KG1 (cell line): Measurements from ENCODE around the gene SLC16A12.
A peak's percentile ranks its signal among the peaks of the same experiment; 100 is the strongest.
"Not testable (repeated sequence)": the region's sequence is repeated elsewhere in the genome, so short reads cannot be mapped to it uniquely, and the experiment has no call there.

Experiments used
- DNase-seq: peaks from one replicate; lab custom pipeline; 2025; lab: John Stamatoyannopoulos, UW

The SLC16A12 gene

GRCh38 chr10:89416465-89416864 is 118.9 kb downstream of the SLC16A12 start:
- no peak for DNase-seq

DNA sequence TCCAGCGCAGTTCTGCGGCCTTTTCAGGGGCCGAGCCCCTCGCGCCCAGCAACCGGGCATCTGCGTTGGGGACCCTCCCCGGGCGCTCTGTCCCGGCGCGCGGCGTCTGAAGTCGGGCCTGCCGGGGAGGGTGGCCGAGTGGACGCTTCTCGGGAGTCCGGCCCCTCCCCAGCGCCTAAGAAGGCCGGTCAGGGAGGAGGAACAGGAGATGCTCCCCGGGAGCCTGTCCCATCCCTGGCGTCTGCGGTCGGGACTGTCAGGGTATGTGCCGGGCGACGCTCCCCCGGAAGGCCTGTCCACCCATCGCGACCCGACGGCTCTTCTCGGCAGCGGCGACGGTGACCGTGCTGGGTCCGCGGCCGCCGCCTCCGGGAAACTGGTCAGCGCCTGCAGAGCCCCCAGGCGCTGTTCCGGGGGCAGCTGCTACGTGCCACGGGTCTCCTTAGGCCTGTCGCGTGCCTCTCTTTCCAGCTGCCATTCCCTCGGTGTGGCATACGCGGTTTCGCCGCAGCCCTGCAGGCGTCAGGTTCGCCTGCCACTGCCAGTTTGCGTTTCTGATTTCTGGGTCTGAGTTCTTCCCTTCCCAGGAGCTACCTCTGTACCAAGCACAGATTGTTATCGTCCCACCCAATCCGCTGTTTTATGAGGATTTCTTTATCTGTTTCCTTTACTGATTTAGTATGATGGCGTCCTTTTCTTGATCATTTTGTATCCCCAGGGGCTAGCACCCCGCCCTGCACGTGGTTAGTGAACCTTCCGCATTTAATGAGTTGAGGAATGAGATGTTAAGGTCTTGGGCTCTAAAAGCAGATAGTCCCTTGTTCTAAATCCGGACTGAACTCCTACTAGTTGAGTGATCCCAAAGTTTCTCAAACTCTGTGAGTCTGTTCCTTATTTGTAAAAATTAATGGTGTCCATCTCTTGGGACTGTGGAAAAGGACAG is 120.2 kb downstream of the SLC16A12 start:
- DNase-seq: no peak

GRCh38 chr10:89414146-89414878 is 121.1 kb downstream of the SLC16A12 start, which contains the start of gene IFIT5:
Gene IFIT5 (plus strand): TSS chr10:89414568. CDS start chr10:89414799, 231 bp downstream.
- DNase-seq: peak; percentile 67

DNA sequence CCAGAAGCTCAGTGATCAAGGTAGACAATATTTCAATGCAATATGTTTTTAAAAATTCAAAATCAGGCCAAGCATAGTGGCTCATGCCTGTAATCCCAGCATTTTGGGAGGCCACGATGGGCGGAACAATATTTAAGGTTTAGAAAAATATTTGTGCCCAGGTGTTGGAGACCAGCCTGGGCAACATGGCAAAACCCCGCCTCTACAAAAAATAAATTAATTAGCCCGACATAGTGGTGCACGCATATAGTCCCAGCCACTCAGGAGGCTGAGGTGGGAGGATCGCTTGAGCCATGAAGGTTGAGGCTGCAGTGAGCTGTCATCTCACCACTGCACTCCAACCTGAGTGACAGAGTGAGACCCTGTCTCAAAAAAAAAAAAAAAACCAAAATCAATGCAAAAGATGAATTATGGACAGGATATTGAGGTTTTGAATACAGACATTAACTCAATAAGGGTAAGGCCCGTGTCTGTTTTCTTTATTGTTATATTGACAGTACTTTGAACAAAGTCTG is 121.9 kb downstream of the SLC16A12 start:
- DNase-seq: no peak

DNA sequence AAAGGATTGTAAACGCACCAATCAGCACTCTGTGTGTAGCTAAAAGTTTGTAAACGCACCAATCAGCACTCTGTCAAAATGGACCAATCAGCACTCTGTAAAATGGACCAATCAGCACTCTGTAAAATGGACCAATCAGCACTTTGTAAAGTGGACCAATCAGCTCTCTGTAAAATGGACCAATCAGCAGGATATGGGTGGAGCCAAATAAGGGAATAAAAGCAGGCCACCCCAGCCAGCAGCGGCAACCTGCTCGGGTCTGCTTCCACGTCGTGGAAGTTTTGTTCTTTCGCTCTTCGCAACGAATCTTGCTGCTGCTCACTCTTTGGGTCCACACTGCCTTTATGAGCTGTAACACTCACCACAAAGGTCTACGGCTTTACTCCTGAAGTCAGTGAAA is 123.1 kb downstream of the SLC16A12 start:
- not testable (repeated sequence) for DNase-seq

DNA sequence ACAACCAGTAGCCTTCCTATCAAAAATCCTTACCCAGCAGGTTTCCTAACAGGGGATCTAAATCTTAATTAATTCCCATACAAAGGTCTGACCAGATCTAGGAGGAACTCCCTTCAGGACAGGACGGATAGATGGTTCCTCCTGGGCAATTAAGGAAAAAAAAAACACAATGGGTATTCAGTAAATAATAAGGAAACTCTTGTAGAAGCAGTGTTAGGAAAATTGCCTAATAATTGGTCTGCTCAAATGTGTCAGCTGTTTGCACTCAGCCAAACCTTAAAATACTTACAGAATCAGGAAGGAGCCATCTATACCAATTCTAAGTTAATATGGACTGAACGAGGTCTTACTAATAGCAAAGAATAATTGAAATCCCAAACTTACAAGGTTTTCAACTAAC is 124.3 kb downstream of the SLC16A12 start:
- not testable (repeated sequence) for DNase-seq

DNA sequence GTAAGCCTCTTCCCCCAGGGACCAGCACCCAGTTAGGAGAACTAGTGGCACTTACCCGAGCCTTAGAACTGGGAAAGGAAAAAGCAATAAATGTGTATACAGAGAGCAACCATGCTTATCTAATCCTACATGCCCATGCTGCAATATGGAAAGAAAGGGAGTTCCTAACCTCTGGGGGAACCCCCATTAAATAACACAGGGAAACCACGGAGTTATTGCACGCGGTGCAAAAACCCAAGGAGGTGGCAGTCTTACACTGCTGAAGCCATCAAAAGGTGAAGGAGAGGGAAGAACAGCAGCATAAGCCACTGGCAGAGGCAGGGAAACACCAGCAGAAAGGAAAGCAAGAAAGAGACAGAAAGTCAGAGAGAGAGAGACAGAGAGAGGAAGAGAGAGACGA is 124.8 kb downstream of the SLC16A12 start:
- DNase-seq: not testable (repeated sequence)

- not testable (repeated sequence) for DNase-seq
Observed at GRCh38 chr10:89409282-89409681, 126.1 kb downstream of the SLC16A12 start.

- not testable (repeated sequence) for DNase-seq
Observed at GRCh38 chr10:89407792-89408191, 127.6 kb downstream of the SLC16A12 start.

GRCh38 chr10:89406178-89406577 is 129.2 kb downstream of the SLC16A12 start:
- not testable (repeated sequence) for DNase-seq

DNA sequence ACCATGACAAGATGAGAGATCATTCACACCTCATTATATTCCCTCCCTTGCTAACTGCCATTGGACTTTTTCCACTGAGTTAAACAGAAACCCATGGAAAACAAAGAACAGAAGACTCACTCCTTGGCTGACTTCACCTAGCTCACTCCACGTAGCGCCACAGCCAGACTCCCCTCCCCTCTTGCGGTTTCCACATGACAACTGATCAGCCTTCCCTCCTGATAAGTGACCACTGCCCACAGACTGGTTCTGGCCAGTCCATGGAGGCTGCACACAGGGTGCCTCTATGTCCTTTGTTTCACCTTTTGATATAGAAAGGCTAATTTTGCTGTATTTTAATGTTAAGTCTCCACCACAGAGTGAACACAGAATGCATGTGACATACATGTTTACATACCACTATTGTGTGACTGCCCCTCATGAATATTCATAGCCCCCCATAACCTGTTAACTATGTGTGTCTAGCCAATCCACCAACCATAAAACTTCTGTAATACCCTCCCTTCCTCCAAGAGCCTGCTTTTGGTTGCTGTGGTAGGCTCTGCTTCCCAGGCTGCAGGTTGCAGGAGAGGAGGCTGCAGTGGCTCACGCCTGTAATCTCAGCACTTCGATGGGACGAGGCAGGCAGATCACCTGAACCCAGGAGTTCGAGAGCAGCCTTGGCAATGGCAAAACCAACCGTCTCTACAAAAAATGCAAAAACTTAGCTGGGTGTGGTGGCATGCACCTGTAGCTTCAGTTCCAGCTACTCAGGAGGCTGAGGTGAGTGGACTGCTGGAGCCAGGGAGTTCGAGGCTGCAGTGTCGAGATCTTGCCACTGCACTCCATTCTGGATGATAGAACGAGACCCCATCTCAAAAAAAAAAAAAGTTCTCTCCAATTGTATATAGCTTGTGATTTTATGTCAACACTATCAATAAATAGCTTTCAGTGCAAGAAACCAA is 131.0 kb downstream of the SLC16A12 start:
- no peak for DNase-seq

DNA sequence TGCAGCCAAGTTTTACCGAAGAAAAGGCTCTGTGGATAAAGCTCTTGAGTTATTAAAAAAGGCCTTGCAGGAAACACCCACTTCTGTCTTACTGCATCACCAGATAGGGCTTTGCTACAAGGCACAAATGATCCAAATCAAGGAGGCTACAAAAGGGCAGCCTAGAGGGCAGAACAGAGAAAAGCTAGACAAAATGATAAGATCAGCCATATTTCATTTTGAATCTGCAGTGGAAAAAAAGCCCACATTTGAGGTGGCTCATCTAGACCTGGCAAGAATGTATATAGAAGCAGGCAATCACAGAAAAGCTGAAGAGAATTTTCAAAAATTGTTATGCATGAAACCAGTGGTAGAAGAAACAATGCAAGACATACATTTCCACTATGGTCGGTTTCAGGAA is 132.4 kb downstream of the SLC16A12 start:
- no peak for DNase-seq

GRCh38 chr10:89399956-89400355 is 135.4 kb downstream of the SLC16A12 start:
- no peak for DNase-seq

- DNase-seq: no peak
Observed at GRCh38 chr10:89398003-89398749, 137.2 kb downstream of the SLC16A12 start.

DNA sequence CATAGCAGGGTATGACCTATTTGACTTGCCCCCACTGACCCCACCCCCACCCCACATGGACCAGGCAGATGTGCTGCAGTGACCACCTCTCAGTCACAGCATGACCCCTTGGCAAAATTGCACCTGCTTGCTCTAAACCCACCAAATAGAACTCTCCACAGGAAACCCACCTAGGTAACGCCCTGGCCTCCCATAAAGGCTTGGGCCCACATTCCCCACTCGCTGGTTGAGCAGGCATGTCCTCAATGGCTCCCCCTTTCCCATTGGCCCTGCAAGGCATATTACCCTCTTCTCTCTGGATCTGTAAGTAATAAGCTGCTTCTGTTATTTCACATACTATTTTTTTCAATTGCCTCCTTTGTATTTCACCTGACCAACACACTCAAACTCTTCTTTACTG is 140.3 kb downstream of the SLC16A12 start:
- DNase-seq: no peak

DNA sequence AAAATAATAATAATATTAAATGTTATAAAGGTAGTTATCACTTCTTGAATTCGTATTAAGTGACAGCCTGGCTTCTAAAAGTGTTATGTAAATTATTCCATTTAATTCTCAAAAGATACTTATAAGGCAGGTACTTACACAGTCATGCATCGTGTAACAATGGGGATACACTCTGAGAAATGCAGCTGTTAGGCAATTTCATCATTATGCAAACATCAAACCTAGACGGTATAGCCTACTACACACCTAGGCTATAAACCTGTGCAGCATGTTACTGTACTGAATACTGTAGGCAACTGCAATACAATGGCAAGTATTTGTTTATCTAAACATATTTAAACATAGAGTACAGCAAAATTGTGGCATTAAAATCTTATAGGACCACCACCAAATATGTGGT is 141.5 kb downstream of the SLC16A12 start:
- no peak for DNase-seq

- DNase-seq: no peak
Observed at GRCh38 chr10:89392974-89393373, 142.4 kb downstream of the SLC16A12 start.

GRCh38 chr10:89391907-89392756 is 143.3 kb downstream of the SLC16A12 start, which contains the start of gene IFIT1:
Gene IFIT1 (plus strand): TSS chr10:89392623. CDS start chr10:89392713, 90 bp downstream.
- DNase-seq: peak; percentile 51

DNA sequence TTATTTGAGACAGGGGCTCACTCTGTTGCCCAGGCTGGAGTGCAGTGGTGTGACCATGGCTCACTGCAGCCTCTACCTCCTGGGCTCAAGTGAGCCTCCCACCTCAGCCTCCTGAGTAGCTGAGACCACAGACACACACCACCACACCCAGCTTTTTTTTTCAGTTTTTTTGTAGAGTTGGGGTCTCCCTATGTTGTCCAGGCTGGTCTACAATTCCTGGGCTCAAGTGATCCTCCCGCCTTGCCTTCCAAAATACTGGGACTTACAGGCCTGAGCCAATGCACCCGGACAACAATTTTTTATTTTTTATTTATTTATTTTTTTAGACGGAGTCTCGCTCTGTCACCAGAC is 144.2 kb downstream of the SLC16A12 start:
- not testable (repeated sequence) for DNase-seq
